GM19438 (cell line): Measurements from ENCODE around the gene DIS3.
"Not testable (repeated sequence)": the region's sequence is repeated elsewhere in the genome, so short reads cannot be mapped to it uniquely, and the experiment has no call there.

Experiments
- ATAC-seq: cut with Tn5 transposase; IDR thresholded peaks from one replicate; pipeline ENCODE4 v1.9.1; 2021; ENCODE audit warnings: low read depth; ENCODE audit not compliant: unreplicated experiment

Gene DIS3, protein sequence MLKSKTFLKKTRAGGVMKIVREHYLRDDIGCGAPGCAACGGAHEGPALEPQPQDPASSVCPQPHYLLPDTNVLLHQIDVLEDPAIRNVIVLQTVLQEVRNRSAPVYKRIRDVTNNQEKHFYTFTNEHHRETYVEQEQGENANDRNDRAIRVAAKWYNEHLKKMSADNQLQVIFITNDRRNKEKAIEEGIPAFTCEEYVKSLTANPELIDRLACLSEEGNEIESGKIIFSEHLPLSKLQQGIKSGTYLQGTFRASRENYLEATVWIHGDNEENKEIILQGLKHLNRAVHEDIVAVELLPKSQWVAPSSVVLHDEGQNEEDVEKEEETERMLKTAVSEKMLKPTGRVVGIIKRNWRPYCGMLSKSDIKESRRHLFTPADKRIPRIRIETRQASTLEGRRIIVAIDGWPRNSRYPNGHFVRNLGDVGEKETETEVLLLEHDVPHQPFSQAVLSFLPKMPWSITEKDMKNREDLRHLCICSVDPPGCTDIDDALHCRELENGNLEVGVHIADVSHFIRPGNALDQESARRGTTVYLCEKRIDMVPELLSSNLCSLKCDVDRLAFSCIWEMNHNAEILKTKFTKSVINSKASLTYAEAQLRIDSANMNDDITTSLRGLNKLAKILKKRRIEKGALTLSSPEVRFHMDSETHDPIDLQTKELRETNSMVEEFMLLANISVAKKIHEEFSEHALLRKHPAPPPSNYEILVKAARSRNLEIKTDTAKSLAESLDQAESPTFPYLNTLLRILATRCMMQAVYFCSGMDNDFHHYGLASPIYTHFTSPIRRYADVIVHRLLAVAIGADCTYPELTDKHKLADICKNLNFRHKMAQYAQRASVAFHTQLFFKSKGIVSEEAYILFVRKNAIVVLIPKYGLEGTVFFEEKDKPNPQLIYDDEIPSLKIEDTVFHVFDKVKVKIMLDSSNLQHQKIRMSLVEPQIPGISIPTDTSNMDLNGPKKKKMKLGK

DNA sequence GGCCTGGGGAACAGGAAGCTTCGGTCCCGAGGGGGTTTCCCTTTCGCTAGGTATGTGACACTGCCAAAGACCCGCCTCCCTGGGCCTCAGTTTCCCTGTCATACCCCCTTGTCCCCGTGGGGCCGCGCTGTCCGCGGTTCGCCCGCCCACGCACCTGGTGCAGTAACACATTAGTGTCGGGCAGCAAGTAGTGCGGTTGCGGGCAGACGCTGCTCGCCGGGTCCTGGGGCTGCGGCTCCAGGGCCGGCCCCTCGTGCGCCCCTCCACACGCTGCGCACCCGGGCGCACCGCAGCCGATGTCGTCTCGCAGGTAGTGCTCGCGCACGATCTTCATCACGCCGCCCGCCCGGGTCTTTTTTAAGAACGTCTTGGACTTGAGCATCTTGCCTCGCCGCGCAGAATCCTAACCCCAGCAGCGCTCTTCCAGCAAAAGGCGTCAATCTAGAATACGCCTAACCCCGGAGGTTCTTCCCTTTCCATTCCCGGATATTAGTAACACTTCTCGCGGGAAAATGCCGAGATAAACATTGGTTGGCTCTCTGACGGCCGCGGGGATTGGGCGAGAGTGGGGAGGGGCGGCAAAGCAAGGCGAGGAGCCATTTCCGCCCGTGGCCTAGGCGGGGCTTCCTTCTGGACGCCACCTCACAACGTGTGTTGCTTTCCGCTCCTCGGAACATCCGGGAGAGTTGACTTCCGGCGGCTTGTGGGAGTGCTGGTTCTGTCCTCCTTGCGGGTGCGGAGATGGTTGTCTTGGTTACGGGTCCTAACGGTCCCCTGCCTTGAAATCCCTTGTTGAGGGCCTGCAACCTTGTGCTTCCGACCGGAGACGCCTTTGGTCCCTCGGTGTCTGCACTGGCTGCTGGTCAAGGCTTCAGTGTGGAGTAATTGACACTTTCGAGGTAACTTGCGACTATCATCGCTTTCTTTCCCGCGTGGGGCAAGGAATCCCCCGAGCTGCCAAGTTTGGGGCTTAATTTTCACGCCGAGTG is at the start of gene DIS3, which contains the start of gene PIBF1:
DIS3 (minus strand) TSS at position 450 of the 989 bp plus-strand sequence; CDS start at position 382, 68 bp downstream.
PIBF1 (plus strand) TSS at position 683 of the 989 bp plus-strand sequence. CDS start 1,337 bp downstream, outside the sequence.
- ATAC-seq = peak; percentile 97

DNA sequence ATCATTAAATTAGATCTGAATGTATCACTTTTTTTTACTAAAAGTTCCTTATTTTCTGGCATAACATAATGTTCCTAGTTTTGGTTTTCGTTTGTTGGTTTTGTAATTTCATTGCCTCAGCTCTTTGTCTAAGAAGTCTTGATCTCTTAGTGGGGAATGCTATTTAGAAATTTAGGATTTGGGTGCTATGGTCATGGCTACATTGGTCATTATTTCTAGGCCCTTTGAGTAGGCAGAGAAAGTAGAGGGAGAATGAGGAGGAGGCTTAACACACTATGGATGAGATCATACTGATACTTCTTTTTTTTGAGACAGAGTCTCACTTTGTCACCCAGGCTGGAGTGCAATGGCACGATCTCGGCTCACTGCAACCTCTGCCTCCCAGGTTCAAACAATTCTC is 42.0 kb upstream of the DIS3 start:
- ATAC-seq = no peak

DNA sequence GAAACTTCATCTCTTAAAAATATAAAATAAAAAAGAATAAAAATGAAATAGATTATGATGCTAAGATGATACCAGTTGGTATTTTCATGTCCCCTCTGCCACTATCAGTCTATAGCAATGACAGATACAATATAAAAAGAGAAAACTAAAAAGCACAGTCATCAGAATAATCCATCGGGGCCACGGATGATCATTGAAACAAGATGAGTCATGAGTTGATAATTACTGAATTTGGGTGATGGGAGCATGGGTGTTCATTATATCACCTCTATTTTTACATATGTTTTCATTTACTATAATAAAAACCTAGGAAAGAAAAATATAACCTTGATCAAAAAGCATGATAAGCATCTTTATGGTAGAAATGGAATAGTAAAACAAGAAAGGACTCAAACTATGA is 41.4 kb upstream of the DIS3 start:
- ATAC-seq = no peak

DNA sequence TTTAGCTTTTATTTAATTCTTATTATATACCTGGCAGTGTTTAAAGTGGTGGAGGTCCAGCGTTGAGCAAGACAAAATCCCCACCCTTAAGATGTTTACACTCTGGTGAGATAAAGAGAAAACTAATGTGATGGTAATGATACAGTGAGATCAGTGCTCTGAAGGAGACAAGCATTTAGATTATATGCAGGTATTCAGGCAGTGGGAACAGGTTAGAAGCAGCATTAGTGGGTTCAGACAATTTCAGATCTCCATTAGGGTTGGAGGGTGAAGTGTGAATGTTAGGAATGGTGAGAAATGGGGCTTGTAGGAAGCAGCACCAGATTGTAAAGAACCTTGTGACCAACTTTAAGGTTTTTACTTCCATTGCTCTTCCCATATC is 39.2 kb upstream of the DIS3 start:
- ATAC-seq = no peak

DNA sequence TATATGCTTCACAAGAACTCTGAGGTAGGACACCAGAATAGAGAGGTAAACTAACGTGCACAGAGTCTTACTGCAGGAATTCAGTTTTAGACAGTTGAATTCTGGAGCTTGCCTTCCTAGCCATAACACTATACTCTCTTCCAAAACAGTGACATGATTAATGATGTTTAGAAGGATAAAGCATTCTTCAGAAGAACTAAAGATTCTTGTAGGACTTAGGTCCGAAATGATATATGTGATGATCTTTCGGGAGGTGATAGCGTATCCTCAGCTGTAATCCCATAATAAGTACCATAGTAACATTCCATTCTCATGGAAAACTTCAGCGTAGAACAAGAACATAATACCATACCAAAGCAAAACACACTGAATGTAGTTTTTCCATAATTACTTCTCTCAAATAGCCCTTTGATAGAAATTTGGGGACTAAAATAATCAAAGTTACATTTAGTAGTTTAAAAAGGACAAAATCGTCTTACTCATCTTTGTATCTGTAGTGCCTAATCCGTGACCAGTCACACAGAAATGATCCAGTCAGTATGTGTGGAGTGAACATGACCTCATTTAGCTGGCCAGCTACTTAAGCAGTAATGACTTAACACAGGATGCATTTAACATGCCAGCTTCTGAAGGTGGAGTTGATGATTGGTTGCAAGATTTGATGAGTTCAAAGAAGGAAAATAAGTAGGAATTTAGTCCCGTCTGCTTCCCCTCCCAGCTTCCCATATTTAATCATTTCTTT is 38.6 kb upstream of the DIS3 start:
- ATAC-seq = no peak

DNA sequence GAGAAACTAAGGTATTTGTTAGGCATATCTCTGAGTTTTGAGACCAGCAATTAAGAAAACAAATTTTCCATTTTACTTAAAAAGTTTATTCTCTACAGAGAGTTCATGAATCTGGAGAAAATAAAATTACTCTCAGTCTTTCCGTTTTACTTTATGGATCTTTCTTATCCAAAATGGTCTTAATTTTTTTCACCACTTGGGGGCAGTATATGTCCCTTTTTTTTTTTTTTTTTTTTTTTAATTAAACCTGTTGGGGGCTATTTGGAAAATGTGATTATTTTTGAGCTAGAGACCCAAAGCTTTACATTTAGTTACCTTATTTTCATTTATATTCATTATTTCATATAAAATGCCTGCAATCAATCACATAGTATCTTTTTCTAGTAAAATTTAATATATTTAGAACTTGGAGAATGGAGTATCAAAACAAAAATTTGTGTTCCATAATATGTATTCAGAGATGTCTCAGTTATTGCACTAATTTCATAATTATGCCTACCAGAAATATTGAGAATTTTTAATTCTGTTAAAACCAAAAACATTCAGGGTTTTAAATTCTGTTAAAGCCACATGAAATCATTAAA is 27.3 kb upstream of the DIS3 start:
- no peak for ATAC-seq

DNA sequence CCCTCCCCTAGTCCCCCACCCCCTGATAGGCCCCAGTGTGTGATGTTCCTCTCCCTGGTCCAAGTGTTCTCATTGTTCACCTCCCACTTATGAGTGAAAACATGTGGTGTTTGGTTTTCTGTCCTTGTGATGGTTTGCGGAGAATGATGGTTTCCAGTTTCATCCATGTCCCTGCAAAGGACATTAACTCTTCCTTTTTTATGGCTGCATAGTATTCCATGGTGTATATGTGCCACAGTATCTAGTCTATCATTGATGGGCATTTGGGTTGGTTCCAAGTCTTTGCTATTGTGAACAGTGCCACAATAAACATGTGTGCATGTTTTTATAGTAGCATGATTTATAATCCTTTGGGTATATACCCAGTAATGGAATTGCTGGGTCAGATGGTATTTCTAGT is 24.8 kb upstream of the DIS3 start:
- ATAC-seq = not testable (repeated sequence)

DNA sequence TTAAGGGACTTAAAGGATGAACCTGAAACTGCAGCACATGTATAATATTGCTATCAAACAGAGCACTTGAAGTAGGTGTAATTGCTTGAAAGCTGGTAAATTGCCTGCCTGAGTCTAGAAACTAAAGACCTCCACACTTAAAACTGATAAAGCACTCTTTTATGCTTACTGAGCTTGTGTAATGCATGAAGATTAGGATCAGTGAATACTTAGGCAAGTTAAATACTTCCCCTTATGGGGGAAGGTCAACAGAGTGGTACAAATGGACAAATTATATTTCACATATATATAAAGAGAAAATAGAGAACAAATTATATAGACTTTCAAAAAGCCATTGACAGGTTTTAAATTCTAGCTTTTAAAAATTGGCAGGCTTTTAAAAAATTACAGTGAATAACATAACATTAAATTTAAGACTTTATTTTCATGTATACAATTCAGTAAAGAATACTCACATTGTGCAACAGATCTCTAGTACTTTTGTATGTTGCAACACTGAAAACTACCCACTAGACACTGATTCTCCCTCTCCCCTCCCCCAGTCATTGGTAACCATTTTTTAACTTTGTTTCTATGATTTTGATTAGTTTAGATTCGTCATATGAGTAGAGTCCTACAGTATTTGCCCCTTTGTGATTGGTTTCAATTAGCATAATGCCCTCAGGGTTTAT is 24.1 kb upstream of the DIS3 start:
- ATAC-seq = no peak

DNA sequence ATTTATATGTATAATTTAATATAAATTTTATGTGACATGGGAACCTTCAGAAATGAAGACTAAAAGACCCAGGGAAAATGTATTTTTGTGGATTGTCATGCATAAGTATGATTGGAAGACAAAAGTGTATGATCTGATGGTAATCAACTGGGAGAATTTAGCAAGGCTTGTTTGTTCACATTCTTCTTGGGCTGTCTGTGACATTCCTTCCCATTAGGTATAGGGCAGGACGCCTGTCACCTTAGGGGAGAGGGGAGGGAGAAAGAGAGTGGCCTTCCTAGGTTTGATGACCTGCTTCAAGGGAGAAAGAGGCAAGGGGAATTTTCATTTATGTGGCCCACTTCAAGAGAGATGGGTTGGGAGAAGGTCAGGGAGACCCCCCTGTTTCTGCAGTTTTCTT is 22.6 kb upstream of the DIS3 start:
- ATAC-seq = no peak

DNA sequence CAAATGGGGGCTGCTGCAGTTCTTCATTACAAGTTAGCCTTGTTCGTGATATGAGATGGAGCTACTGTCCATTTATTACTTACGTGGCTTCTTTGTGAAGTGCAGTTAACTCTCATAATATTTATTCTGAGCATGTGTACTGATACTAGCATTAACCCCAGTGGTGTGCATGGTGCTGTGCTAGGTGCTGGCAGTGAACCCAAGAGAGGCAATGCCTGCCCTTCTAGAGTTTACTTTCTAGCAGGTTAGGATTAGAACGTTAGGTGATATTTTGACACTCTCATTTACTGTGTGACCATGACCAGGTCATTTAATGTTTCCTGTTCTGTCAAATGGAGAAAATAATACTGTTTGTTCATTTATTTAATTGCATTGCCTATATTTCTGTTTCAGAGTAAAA is 17.1 kb upstream of the DIS3 start:
- no peak for ATAC-seq

DNA sequence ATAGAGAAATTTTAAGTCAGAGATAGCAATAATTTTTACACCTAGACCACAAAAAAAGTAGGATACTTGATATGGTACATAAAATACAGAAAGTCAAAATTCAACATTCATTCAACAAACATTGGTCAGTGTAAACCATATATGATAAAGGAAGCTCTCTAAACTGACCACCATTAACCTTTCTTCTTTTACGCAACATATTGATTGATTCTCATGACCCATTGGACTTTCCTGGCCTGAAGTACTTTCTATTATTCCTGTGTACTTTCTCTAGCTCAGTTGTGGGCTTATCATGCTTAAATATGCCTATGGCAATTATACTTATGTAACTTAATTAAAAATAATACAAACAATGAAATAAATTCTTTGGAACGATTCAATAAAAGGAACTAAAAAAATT is 10.9 kb upstream of the DIS3 start:
- ATAC-seq = no peak

DNA sequence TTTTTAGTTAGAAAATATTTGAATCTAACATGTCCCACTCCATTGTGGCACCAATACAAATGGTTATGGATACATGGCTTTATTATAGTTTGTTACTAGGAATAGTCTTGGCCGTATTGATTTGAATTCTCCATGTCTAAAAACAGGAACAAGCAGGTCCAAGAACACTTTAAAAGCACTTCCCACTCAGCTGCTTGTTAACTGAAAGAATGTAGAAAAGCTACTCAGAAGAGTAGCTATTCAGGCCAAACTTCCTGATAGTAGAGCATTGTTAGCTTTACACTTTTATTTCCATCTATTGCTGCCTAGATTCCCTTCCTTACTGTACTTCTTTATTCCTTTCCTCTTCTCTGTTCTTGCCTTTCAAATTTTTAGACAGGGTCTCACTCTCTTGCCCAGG is 7.1 kb upstream of the DIS3 start:
- ATAC-seq = no peak

DNA sequence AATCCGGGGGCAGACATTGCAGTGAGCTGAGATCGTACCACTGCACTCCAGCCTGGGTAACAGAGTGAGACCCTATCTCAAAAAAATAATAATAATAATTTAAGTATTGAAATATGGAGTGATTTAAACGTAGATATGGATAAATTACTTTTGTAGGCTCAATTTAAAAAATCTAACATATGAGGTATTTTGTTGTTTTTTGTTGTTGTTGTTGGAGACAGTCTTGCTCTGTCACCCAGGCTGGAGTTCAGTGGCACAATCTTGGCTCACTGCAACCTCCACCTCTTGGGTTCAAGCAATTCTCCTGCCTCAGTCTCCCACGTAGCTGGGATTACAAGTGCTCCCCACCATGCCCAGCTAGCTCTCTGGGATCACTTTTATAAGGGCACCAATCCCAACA is 3.0 kb upstream of the DIS3 start:
- not testable (repeated sequence) for ATAC-seq

DNA sequence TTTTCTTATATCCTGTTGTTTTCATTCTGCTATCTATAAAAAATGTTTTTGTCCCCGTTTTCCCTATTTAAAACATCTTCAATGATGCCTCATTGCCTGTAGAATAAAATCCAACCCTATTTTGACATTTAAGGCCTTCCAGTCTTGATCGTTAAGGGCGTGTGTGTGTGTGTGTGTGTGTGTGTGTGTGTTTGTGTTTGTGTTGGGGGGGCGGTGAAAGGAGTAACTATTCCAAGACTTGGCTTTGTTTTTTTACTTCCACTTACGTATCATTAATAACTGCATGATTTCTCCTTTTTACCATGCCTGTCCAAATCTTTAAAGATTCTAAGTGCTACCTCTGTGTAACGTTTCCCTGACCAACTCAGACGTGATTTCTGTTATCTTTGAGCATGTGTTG is 1.0 kb upstream of the DIS3 start:
- no peak for ATAC-seq

DNA sequence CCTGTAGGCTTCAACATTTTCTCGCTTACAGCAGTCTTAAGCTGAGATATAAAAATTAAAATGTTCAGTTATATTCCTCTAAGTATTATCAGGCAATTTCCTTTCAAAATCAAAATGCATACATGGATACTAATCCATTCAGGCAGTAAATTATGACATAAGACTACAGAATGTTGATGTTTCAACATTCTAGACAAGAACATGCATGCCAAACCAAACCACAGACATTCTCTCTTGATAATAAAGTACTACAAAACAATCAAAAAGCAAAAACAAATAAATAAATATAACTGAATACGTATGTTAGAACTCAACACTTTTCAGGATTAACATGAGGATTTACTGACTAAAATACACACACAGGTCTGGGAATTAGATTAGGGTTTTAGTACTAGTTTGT is 7.7 kb downstream of the DIS3 start:
- no peak for ATAC-seq

DNA sequence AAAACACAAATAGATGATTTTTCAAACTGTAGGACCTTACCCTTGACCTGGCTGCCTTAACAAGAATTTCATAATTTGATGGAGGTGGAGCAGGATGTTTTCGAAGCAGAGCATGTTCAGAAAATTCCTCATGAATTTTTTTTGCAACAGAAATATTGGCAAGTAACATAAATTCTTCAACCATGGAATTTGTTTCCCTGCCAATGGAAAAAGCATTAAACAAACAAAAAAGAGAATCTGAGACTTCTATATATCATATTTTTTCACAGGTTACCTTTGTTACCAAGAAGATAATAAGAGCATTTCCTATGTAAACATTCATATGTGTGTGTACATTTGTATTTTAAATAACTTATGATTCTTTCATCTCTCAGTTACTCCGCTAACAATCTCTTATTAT is 18.3 kb downstream of the DIS3 start:
- ATAC-seq = no peak

DNA sequence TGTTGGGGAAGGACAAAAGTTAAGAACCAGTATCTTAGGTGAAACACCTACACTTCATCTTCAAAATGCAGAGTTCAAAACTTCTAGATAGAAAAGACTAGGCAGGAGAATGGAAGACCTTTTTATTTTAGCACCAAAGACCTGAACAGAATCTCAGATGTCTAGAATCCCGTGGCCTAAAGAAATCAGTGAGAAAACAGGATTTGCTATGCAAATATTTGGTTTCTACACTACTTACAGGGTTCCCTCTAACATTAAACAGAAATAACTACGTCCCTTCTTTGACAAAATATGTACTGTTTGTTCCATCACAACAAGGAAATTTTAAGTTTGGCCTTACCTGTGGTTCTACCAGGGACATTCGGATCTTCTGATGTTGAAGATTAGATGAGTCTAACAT is 21.5 kb downstream of the DIS3 start:
- ATAC-seq = no peak

DNA sequence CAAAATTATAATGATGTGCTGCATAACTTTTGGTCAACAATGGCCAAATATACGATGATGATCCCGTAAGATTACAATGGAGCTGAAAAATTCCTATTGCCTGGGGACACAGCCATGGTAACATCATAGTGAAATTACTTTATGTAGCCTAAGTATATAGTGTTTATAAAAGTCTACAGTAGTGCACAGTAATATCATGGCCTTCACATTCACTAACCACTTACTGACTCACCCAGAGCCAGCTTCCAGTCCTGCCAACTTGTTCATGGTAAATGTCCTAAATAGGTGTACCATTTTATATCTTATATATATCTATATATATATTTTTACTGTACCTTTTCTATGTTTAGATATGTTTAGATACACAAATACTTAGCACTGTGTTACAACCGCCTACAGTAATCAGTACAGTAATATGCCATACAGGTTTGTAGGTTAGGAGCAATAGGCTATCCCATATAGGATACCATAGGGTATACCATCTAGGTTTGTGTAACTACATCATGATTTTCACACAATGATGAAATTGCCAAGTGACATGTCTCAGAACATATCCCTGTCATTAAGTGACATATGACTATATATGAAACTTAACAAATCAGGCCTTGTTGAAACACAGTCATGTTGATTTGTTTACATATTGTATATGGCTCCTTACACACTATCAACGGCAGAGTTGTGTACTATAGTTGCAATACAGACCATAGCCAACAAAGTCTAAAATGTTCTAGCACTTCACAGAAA is 23.7 kb downstream of the DIS3 start:
- ATAC-seq = no peak
